SU-DHL-6 (cell line): ENCODE measurements around the gene FOCAD.

ENCODE experiments used
- H2AFZ ChIP-seq: fragments of 200-600 bp; sonication (generic); 2 replicates; pipeline ENCODE4 v1.6.1; 2014; ENCODE audit warnings: low read depth, mild to moderate bottlenecking, moderate library complexity, mixed read lengths, antibody characterized with exemption, low read length; ENCODE audit not compliant: severe bottlenecking
- H3F3A ChIP-seq: fragments of 200-600 bp; shearing (Covaris generic); 2 replicates; pipeline ENCODE4 v1.6.0; 2016; ENCODE audit warnings: antibody characterized with exemption, mild to moderate bottlenecking; ENCODE audit not compliant: insufficient read depth
- H3K27ac ChIP-seq: fragments of 200-600 bp; sonication (generic); 2 replicates; pipeline ENCODE4 v1.5.1; 2016; ENCODE audit warnings: low read depth, mild to moderate bottlenecking, low read length, moderate library complexity, mixed read lengths
- H3K27me3 ChIP-seq: fragments of 200-600 bp; sonication (generic), shearing (Covaris generic); 2 replicates; pipeline ENCODE4 v1.6.0; 2014; ENCODE audit warnings: mild to moderate bottlenecking, low read length
- H3K36me3 ChIP-seq: fragments of 200-600 bp; sonication (generic); 2 replicates; pipeline ENCODE4 v1.6.1; 2014; ENCODE audit warnings: mild to moderate bottlenecking, low read length, mixed read lengths
- H3K4me2 ChIP-seq: fragments of 300-600, 200-600 bp; shearing (Covaris generic), sonication (generic); 2 replicates; pipeline ENCODE4 v1.6.0; 2014; ENCODE audit warnings: low read length, low read depth, mild to moderate bottlenecking; ENCODE audit not compliant: poor library complexity, severe bottlenecking
- H3K4me3 ChIP-seq: fragments of 200-600 bp; sonication (generic); 2 replicates; pipeline ENCODE4 v1.5.1; 2014; ENCODE audit warnings: antibody characterized with exemption, low read length, mild to moderate bottlenecking, mixed read lengths; ENCODE audit not compliant: insufficient read depth, poor library complexity, severe bottlenecking
- H3K79me2 ChIP-seq: fragments of 200-600 bp; sonication (generic); 2 replicates; pipeline ENCODE4 v1.6.1; 2014; ENCODE audit warnings: mild to moderate bottlenecking, low read length, moderate library complexity; ENCODE audit not compliant: insufficient read depth
- H3K9ac ChIP-seq: fragments of 200-600 bp; sonication (generic); 2 replicates; pipeline ENCODE4 v1.7.0; 2014; ENCODE audit warnings: mild to moderate bottlenecking, low read length
- H3K9me2 ChIP-seq: fragments of 200-600 bp; sonication (generic); replicated peaks from 2 replicates; pipeline ENCODE4 v1.6.1; 2014; ENCODE audit warnings: low read length; ENCODE audit not compliant: insufficient read depth
- H3K9me3 ChIP-seq: fragments of 200-600 bp; sonication (generic); 2 replicates; pipeline ENCODE4 v1.6.1; 2014; ENCODE audit warnings: low read length, mixed read lengths; ENCODE audit not compliant: insufficient read depth
- H4K20me1 ChIP-seq: fragments of 200-600 bp; sonication (generic); 2 replicates; pipeline ENCODE4 v1.6.1; 2014; ENCODE audit warnings: low read depth, mild to moderate bottlenecking, antibody characterized with exemption, low read length, moderate library complexity, mixed read lengths
- EZH2phosphoT487 ChIP-seq: fragments of 200-600 bp; sonication (generic), shearing (Covaris generic); conservative IDR thresholded peaks from 2 replicates; pipeline ENCODE4 v1.6.1; 2018; ENCODE audit warnings: mild to moderate bottlenecking, antibody characterized with exemption, low read length, moderate library complexity, mixed read lengths
- TF ChIP-seq, protein P1 (sequence below): fragments of 200-600 bp; sonication (generic); IDR thresholded peaks from one replicate; pipeline ENCODE4 v1.5.1; 2017; ENCODE audit warnings: antibody characterized with exemption, mild to moderate bottlenecking, low read length, moderate library complexity; ENCODE audit not compliant: insufficient read depth, poor library complexity, severe bottlenecking

The FOCAD gene

DNA sequence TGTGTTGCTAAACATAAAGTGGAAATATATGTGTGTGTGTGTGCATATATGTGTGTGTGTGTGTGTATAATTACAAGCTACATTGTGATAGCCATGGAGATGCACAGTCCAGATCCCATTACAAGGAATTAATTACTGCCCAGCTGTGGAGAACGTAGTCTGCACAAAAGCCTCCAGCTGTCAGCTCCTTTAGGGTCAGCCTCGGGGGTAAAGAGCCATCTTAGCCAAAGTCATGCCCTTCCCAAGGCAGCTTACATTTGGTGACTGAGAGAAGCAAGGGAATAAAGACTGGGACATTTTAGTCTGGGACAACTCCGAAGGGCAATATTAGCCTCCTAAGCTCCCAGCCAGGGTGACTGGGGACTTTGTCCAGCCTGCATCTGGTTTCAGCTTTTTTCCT is 21.9 kb upstream of the FOCAD start:
- Histone ChIP-seq H3K4me3 (no peak overlapping the region), H3K9me3 (no peaks in the 10 kb centered on the region), H3K9me2 (no peaks in the 10 kb centered on the region), H3K9ac (no peak overlapping the region), H3K27me3 (0 out of 2 replicates have a peak, but pooled peaks cover 4% of the 10 kb centered on the region), H4K20me1 (no peaks in the 10 kb centered on the region), H3K4me2 (no peak overlapping the region), H3K36me3 (no peaks in the 10 kb centered on the region), H3K79me2 (no peaks in the 10 kb centered on the region), H2AFZ (no peak overlapping the region), H3K27ac (no peak overlapping the region), H3F3A (no peaks in the 10 kb centered on the region)
- TF ChIP-seq, protein P1, sequence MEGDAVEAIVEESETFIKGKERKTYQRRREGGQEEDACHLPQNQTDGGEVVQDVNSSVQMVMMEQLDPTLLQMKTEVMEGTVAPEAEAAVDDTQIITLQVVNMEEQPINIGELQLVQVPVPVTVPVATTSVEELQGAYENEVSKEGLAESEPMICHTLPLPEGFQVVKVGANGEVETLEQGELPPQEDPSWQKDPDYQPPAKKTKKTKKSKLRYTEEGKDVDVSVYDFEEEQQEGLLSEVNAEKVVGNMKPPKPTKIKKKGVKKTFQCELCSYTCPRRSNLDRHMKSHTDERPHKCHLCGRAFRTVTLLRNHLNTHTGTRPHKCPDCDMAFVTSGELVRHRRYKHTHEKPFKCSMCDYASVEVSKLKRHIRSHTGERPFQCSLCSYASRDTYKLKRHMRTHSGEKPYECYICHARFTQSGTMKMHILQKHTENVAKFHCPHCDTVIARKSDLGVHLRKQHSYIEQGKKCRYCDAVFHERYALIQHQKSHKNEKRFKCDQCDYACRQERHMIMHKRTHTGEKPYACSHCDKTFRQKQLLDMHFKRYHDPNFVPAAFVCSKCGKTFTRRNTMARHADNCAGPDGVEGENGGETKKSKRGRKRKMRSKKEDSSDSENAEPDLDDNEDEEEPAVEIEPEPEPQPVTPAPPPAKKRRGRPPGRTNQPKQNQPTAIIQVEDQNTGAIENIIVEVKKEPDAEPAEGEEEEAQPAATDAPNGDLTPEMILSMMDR, result no peak

- no peaks in the 10 kb centered on the region for H3K79me2 ChIP-seq
- H3K9ac ChIP-seq, result no peak overlapping the region
- H4K20me1 ChIP-seq, result no peaks in the 10 kb centered on the region
- H3K9me2 ChIP-seq, result no peaks in the 10 kb centered on the region
- 0 out of 2 replicates have a peak, but pooled peaks cover 4% of the 10 kb centered on the region for H3K27me3 ChIP-seq
- no peaks in the 10 kb centered on the region for H3K36me3 ChIP-seq
- TF ChIP-seq, protein P1, result no peak
- no peak for TF ChIP-seq EZH2phosphoT487
- H3F3A ChIP-seq, result no peaks in the 10 kb centered on the region
- no peaks in the 10 kb centered on the region for H3K9me3 ChIP-seq
- no peak overlapping the region for H3K27ac ChIP-seq
- H3K4me3 ChIP-seq, result no peak overlapping the region
- H2AFZ ChIP-seq, result no peak overlapping the region
- no peak overlapping the region for H3K4me2 ChIP-seq
Measured at GRCh38 chr9:20663133-20663532, 20.9 kb upstream of the FOCAD start.

- no peak overlapping the region for H3K27ac ChIP-seq
- H3K4me2 ChIP-seq, result no peak overlapping the region
- no peaks in the 10 kb centered on the region for H3K9me2 ChIP-seq
- no peak overlapping the region for H3K9ac ChIP-seq
- TF ChIP-seq, protein P1, result no peak
- no peak for TF ChIP-seq EZH2phosphoT487
- no peaks in the 10 kb centered on the region for H4K20me1 ChIP-seq
- 0 out of 2 replicates have a peak, but pooled peaks cover 4% of the 10 kb centered on the region for H3K27me3 ChIP-seq
- H3K9me3 ChIP-seq, result no peaks in the 10 kb centered on the region
- no peak overlapping the region for H2AFZ ChIP-seq
- no peaks in the 10 kb centered on the region for H3F3A ChIP-seq
- no peaks in the 10 kb centered on the region for H3K79me2 ChIP-seq
- no peaks in the 10 kb centered on the region for H3K36me3 ChIP-seq
- H3K4me3 ChIP-seq, result no peak overlapping the region
Measured at GRCh38 chr9:20664501-20664900, 19.6 kb upstream of the FOCAD start.
